Body of pancreas (tissue), 4 donors: ENCODE data around the gene CCBE1. TPM values are rescaled to one million over a fixed set of nuclear protein-coding genes. Genes with fewer than 3 reads are reported as not detected.

Source experiments
- ATAC-seq: fragments of 150-250 bp; one replicate; pipeline ENCODE4 v1.9.1; 2016
- DNase-seq, 4 donors: peaks; one replicate each; pipeline ENCODE4 v3.0.0-alpha.2; 2019
- H3K27ac ChIP-seq, 4 donors: fragments of 200-600 bp; sonication (generic); 1 replicate in 3 of 4; 2 replicates in 1 of 4; pipeline versions ENCODE4 v1.5.1 to v1.6.1; 2016 to 2019; ENCODE audit warnings: mild to moderate bottlenecking in 1 of 4, mixed read lengths in 1 of 4, moderate library complexity in 1 of 4
- H3K27me3 ChIP-seq, 2 donors: fragments of 200-600 bp; sonication (generic); one replicate each; pipeline ENCODE4 v1.6.0; 2016; ENCODE audit warnings: mild to moderate bottlenecking in 1 of 2
- H3K36me3 ChIP-seq, 2 donors: fragments of 200-600 bp; sonication (generic); replicated peaks in 1 of 2; 2 replicates each; pipeline ENCODE4 v1.5.1; 2016; ENCODE audit warnings: low read depth in 2 of 2; ENCODE audit not compliant: insufficient read depth in 1 of 2
- H3K4me1 ChIP-seq: fragments of 200-600 bp; sonication (generic); one replicate; pipeline ENCODE4 v1.6.0; 2016
- H3K4me3 ChIP-seq, 2 donors: fragments of 200-600 bp; sonication (generic); 1 replicate in 1 of 2; 2 replicates in 1 of 2; pipeline ENCODE4 v1.5.1; 2016 to 2019
- H3K9me3 ChIP-seq, 3 donors: fragments of 200-600 bp; sonication (generic); 1 replicate in 2 of 3; 2 replicates in 1 of 3; pipeline ENCODE4 v1.5.1; 2016
- CTCF ChIP-seq, 7 experiments: fragments of 450-650 bp in 4 of 7; fragments of 200-600 bp in 3 of 7; sonication (generic) in 3 of 7; IDR thresholded peaks; one replicate each; pipeline ENCODE4 v1.5.1; 2016 to 2019; ENCODE audit warnings: antibody characterized with exemption in 7 of 7
- POLR2A ChIP-seq, 3 donors: fragments of 450-650 bp; IDR thresholded peaks; one replicate each; pipeline ENCODE4 v1.6.1; 2016; ENCODE audit warnings: antibody characterized with exemption in 3 of 3, mild to moderate bottlenecking in 2 of 3
- WGBS, 2 donors: methylation state at CpG; one replicate each; pipeline ENCODE4 v1.1.5; 2017; 5-methylcytosine and 5-hydroxymethylcytosine counted together
- intact Hi-C: fragments of 100-400 bp; cut with DNase I; formaldehyde crosslinking; loops from one replicate; pipeline ENCODE4 v1.15.1; 2023
- total RNA-seq, 2 donors: library from RNA; depleted of rRNA; stranded (reverse); fragments of >200 nt; gene quantifications; one replicate each; pipeline ENCODE4 v1.1.0, GENCODE V29; 2016

CCBE1 gene
- total RNA-seq, 2 donors from 2014 or later: 0.99 to 4.4 TPM

- Histone ChIP-seq H3K36me3 (no peaks in the 10 kb centered on the region), H3K27me3 (no peaks in the 10 kb centered on the region), H3K9me3 (no peaks in the 10 kb centered on the region), H3K27ac (no peak overlapping the region), H3K4me1 (peaks cover 10% of the 10 kb centered on the region), H3K4me3 (no peak overlapping the region)
- 1 to 4% methylated on average over 8 of the region's 8 CpGs for WGBS, 2 donors
- DNase-seq (no peak), ATAC-seq (peak; percentile 59)
- TF ChIP-seq POLR2A (IDR thresholded peaks at IDR 0.05) (no peak), CTCF (IDR thresholded peaks at IDR 0.05) (peak; percentile 35 to 68 (median 61))
- intact Hi-C loops: loop anchor here (5.0 kb wide), 1 partner anchor 363 kb away; no protein-coding TSS in a partner anchor
These were observed 237.7 kb downstream of the CCBE1 start for GRCh38 chr18:59459369-59460071.

- TF ChIP-seq CTCF (IDR thresholded peaks at IDR 0.05) (no peak), POLR2A (IDR thresholded peaks at IDR 0.05) (no peak)
- Histone ChIP-seq H3K9me3 (no peaks in the 10 kb centered on the region), H3K27ac (no peak overlapping the region), H3K4me3 (no peak overlapping the region), H3K27me3 (no peaks in the 10 kb centered on the region), H3K36me3 (no peaks in the 10 kb centered on the region), H3K4me1 (peaks cover 10% of the 10 kb centered on the region)
- intact Hi-C loops: no loop called here
- ATAC-seq (no peak), DNase-seq (no peak)
- WGBS, 2 donors: 27 to 28% methylated on average over 6 to 8 of the region's 8 CpGs
These were observed 238.6 kb downstream of the CCBE1 start for GRCh38 chr18:59458575-59458974.

DNA sequence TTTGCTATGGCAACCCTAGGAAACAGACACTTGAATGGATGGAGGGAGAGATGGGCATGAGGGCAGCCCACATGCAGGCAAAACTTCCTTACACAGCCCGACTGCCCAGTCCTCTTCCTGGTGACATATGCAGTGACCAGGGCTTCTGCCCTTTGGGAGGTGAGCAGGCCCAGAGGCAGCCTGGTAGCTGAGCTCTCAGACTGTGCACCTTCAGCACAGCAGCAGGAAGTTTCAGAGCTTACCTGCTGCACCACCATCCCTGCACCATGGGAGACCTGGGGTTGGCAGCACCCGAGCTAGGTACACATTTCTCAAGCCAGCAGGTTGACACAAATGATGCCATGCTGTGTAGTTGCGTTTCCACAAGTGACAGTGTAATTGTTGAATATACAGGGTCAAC, 240.6 kb downstream of the CCBE1 start:
- WGBS, 2 donors: 40 to 59% methylated on average over 2 to 3 of the region's 3 CpGs
- H3K27me3 ChIP-seq: no peaks in the 10 kb centered on the region

GRCh38 chr18:59455728-59456276, 241.4 kb downstream of the CCBE1 start:
- WGBS, 2 donors: 56 to 59% methylated on average over 12 of the region's 12 CpGs
- no peak overlapping the region for H3K27ac ChIP-seq

More for the DNA sequence above, 240.6 kb downstream of the CCBE1 start:
- intact Hi-C loops: no loop called here
- H3K4me1 ChIP-seq: peaks cover 10% of the 10 kb centered on the region
- ATAC-seq (no peak), DNase-seq (no peak)
- no peak for TF ChIP-seq POLR2A (IDR thresholded peaks at IDR 0.05)
- H3K27ac ChIP-seq: no peak overlapping the region
- H3K36me3 ChIP-seq: no peaks in the 10 kb centered on the region
- no peaks in the 10 kb centered on the region for H3K9me3 ChIP-seq
- no peak overlapping the region for H3K4me3 ChIP-seq

More at GRCh38 chr18:59455728-59456276, 241.4 kb downstream of the CCBE1 start:
- peaks cover 10% of the 10 kb centered on the region for H3K4me1 ChIP-seq
- H3K27me3 ChIP-seq: no peaks in the 10 kb centered on the region
- DNase-seq (no peak), ATAC-seq (no peak)
- H3K4me3 ChIP-seq: no peak overlapping the region
- no peak for TF ChIP-seq CTCF (IDR thresholded peaks at IDR 0.05)
- TF ChIP-seq POLR2A (IDR thresholded peaks at IDR 0.05): no peak
- intact Hi-C loops: no loop called here
- H3K36me3 ChIP-seq: no peaks in the 10 kb centered on the region
- no peaks in the 10 kb centered on the region for H3K9me3 ChIP-seq
